Colonic mucosa (tissue), 4 donors: ENCODE measurements around the gene SNRPA. TPM values are rescaled to one million over a fixed set of nuclear protein-coding genes. Genes with fewer than 3 reads are reported as not detected.

Experiments used
- DNase-seq: peaks from one replicate; pipeline ENCODE4 v3.0.0-alpha.2; 2020
- H3K27ac ChIP-seq: fragments of 200-600 bp; one replicate; pipeline ENCODE4 v1.8.0; 2021
- H3K27me3 ChIP-seq: fragments of 200-600 bp; one replicate; pipeline ENCODE4 v1.8.0; 2021
- H3K36me3 ChIP-seq: fragments of 200-600 bp; one replicate; pipeline ENCODE4 v1.8.0; 2021
- H3K4me1 ChIP-seq: fragments of 200-600 bp; one replicate; pipeline ENCODE4 v1.8.0; 2021; ENCODE audit warnings: mild to moderate bottlenecking
- H3K4me3 ChIP-seq: fragments of 200-600 bp; one replicate; pipeline ENCODE4 v1.8.0; 2021
- H3K9ac ChIP-seq, 2 donors: one replicate each; pipeline ENCODE4 v1.7.0; 2013; ENCODE audit warnings: control low read depth in 2 of 2, low read depth in 2 of 2, low read length in 2 of 2
- H3K9me3 ChIP-seq: fragments of 200-600 bp; one replicate; pipeline ENCODE4 v1.8.0; 2021
- CTCF ChIP-seq: fragments of 200-600 bp; IDR thresholded peaks from one replicate; pipeline ENCODE4 v1.8.0; 2022; ENCODE audit warnings: antibody characterized with exemption, mild to moderate bottlenecking
- intact Hi-C: fragments of 100-400 bp; cut with DNase I; formaldehyde crosslinking; loops from one replicate; pipeline ENCODE4 v1.14.1; 2022
- total RNA-seq, 2 donors: library from RNA; stranded (reverse); fragmentation: NEBNext Ultra II Directional in 1 of 2; extraction: Animal tissue kit (Norgen Biotek cat#: 25700) in 1 of 2; gene quantifications; one replicate each; pipeline ENCODE4 v1.2.1, GENCODE V29; 2021
- donor health status: healthy.
- donor health status: DM: no; HTN: no; CAD: no.
- donor health status: DM: no; HTN: no; CAD: no.

The SNRPA gene
- total RNA-seq, 2 donors from 2014 or later = 56.0 to 126 TPM

GRCh38 chr19:40805258-40805868 lies 54.4 kb downstream of the SNRPA start:
- H3K27ac ChIP-seq = peak overlapping the region; percentile 82
- no peak for TF ChIP-seq CTCF
- no peaks in the 10 kb centered on the region for H3K27me3 ChIP-seq
- H3K4me1 ChIP-seq = peaks cover 55% of the 10 kb centered on the region
- peak overlapping the region in 1 of 2 donors; percentile 69 for H3K9ac ChIP-seq
- H3K36me3 ChIP-seq = peaks cover 6% of the 10 kb centered on the region
- DNase-seq = peak; percentile 62
- H3K9me3 ChIP-seq = no peaks in the 10 kb centered on the region
- intact Hi-C loops = no loop called here
- H3K4me3 ChIP-seq = no peak overlapping the region

- peak overlapping the region in 1 of 2 donors; percentile 67 for H3K9ac ChIP-seq
- intact Hi-C loops = no loop called here
- peak; percentile 73 for TF ChIP-seq CTCF
- H3K4me1 ChIP-seq = peaks cover 45% of the 10 kb centered on the region
- H3K36me3 ChIP-seq = peaks cover 6% of the 10 kb centered on the region
- no peaks in the 10 kb centered on the region for H3K27me3 ChIP-seq
- H3K27ac ChIP-seq = peak overlapping the region; percentile 50
- peak; percentile 71 for DNase-seq
- H3K9me3 ChIP-seq = no peaks in the 10 kb centered on the region
- H3K4me3 ChIP-seq = no peak overlapping the region
These were observed 55.6 kb downstream of the SNRPA start for GRCh38 chr19:40806423-40807146.

GRCh38 chr19:40807147-40808020 lies 56.4 kb downstream of the SNRPA start:
- H3K36me3 ChIP-seq = peaks cover 6% of the 10 kb centered on the region
- no peak overlapping the region for H3K9ac ChIP-seq
- DNase-seq = peak; percentile 41
- H3K9me3 ChIP-seq = no peaks in the 10 kb centered on the region
- peak overlapping the region; percentile 1 for H3K27ac ChIP-seq
- H3K4me3 ChIP-seq = no peak overlapping the region
- H3K27me3 ChIP-seq = no peaks in the 10 kb centered on the region
- intact Hi-C loops = no loop called here
- peaks cover 39% of the 10 kb centered on the region for H3K4me1 ChIP-seq
- peak; percentile 11 for TF ChIP-seq CTCF

GRCh38 chr19:40808021-40808325 lies 57.0 kb downstream of the SNRPA start:
- Histone ChIP-seq H3K36me3 (peaks cover 6% of the 10 kb centered on the region), H3K9me3 (no peaks in the 10 kb centered on the region), H3K4me1 (peaks cover 33% of the 10 kb centered on the region), H3K27me3 (no peaks in the 10 kb centered on the region), H3K27ac (peak overlapping the region; percentile 1), H3K4me3 (no peak overlapping the region), H3K9ac (no peak overlapping the region)
- TF ChIP-seq CTCF = no peak
- intact Hi-C loops = no loop called here
- DNase-seq = no peak

- no peak for TF ChIP-seq CTCF
- no peak overlapping the region for H3K4me3 ChIP-seq
- DNase-seq = no peak
- no peaks in the 10 kb centered on the region for H3K27me3 ChIP-seq
- H3K4me1 ChIP-seq = peaks cover 28% of the 10 kb centered on the region
- no peak overlapping the region for H3K9ac ChIP-seq
- H3K36me3 ChIP-seq = peaks cover 6% of the 10 kb centered on the region
- H3K27ac ChIP-seq = no peak overlapping the region
- H3K9me3 ChIP-seq = no peaks in the 10 kb centered on the region
- intact Hi-C loops = no loop called here
These were observed 57.5 kb downstream of the SNRPA start for GRCh38 chr19:40808497-40808896.
